Activated CD8-positive, alpha-beta T cell treated with anti-CD3 and anti-CD28 coated beads for 36 hours (primary cell): Measurements from ENCODE around the gene DDX50. TPM values are rescaled to one million over a fixed set of nuclear protein-coding genes. Genes with fewer than 3 reads are reported as not detected.
"Not testable (repeated sequence)": the region's sequence is repeated elsewhere in the genome, so short reads cannot be mapped to it uniquely, and the experiment has no call there.

Experiments used
- ATAC-seq: fragments of 200-7000 bp; cut with Tn5 transposase; one replicate; pipeline ENCODE4 v1.10.0; 2021; ENCODE audit warnings: mild to moderate bottlenecking, moderate library complexity
- CTCF ChIA-PET: fragments of 350-600 bp; sonication (Branson Sonifier 250); formaldehyde crosslinking; loops from one replicate; lab custom pipeline; 2021; ENCODE audit warnings: antibody characterized with exemption; lab: Charles Lee
- POLR2A ChIA-PET: fragments of 350-600 bp; sonication (Branson Sonifier 250); formaldehyde crosslinking; loops from one replicate; lab custom pipeline; 2021; ENCODE audit warnings: antibody characterized with exemption; lab: Charles Lee
- DNase-seq: peaks from one replicate; pipeline ENCODE4 v3.0.0-alpha.2; 2020
- H3K27ac Mint-ChIP-seq: one replicate; pipeline ENCODE4 v1.8.0; 2021; ENCODE audit warnings: mild to moderate bottlenecking, mixed read lengths
- H3K27me3 Mint-ChIP-seq: one replicate; pipeline ENCODE4 v1.8.0; 2021; ENCODE audit warnings: mixed read lengths
- H3K36me3 Mint-ChIP-seq: one replicate; pipeline ENCODE4 v1.8.0; 2021; ENCODE audit warnings: low read depth, mixed read lengths
- H3K4me1 Mint-ChIP-seq: one replicate; pipeline ENCODE4 v1.8.0; 2021; ENCODE audit warnings: low read depth, mixed read lengths
- H3K4me3 Mint-ChIP-seq: one replicate; pipeline ENCODE4 v1.8.0; 2021; ENCODE audit warnings: mild to moderate bottlenecking, moderate library complexity, mixed read lengths
- H3K9me3 Mint-ChIP-seq: one replicate; pipeline ENCODE4 v1.8.0; 2021; ENCODE audit warnings: mixed read lengths
- CTCF ChIP-seq: fragments of 200-600 bp; IDR thresholded peaks from one replicate; pipeline ENCODE4 v1.8.0; 2022; ENCODE audit warnings: antibody characterized with exemption, mild to moderate bottlenecking
- intact Hi-C: fragments of 100-400 bp; cut with micrococcal nuclease; formaldehyde crosslinking; loops from one replicate; pipeline ENCODE4 v1.10.0; 2022
- total RNA-seq, 2 experiments: library from RNA; stranded (reverse); gene quantifications; one replicate each; pipeline ENCODE4 v1.2.3, GENCODE V29; 2021

DDX50 gene
- total RNA-seq, 2 experiments from 2014 or later, result 102 to 105 TPM

GRCh38 chr10:68963151-68963550 is 62.0 kb downstream of the DDX50 start:
- DNase-seq (no peak), ATAC-seq (no peak)
- Mint-ChIP-seq H3K9me3 (no peaks in the 10 kb centered on the region), H3K27ac (no peak overlapping the region), H3K36me3 (peaks cover 75% of the 10 kb centered on the region), H3K4me1 (peaks cover 37% of the 10 kb centered on the region), H3K4me3 (no peak overlapping the region), H3K27me3 (no peaks in the 10 kb centered on the region)
- intact Hi-C loops, result no loop called here
- ChIA-PET POLR2A (interaction anchor here (1.0 to 2.4 kb wide), 4 partner anchors 10 to 62 kb away, joined by 3 to 5 read pairs (median 4); partner anchors contain the start of gene DDX50), CTCF (interaction anchor here (0.9 kb wide), 1 partner anchor 131 kb away, joined by 4 read pairs; no protein-coding TSS in a partner anchor)
- no peak for TF ChIP-seq CTCF

GRCh38 chr10:68973975-68974374 is 72.9 kb downstream of the DDX50 start:
- ChIA-PET CTCF (no interaction called here), POLR2A (interaction anchor here (0.7 to 8.7 kb wide), 6 partner anchors 9 to 65 kb away, joined by 3 to 105 read pairs (median 4); partner anchors contain the start of gene DDX21)
- no peak for TF ChIP-seq CTCF
- H3K27ac Mint-ChIP-seq, result no peak overlapping the region
- peaks cover 68% of the 10 kb centered on the region for H3K36me3 Mint-ChIP-seq
- H3K9me3 Mint-ChIP-seq, result no peaks in the 10 kb centered on the region
- intact Hi-C loops, result no loop called here
- H3K4me1 Mint-ChIP-seq, result peaks cover 6% of the 10 kb centered on the region
- H3K27me3 Mint-ChIP-seq, result no peaks in the 10 kb centered on the region
- no peak overlapping the region for H3K4me3 Mint-ChIP-seq
- DNase-seq, result no peak
- ATAC-seq, result no peak

- H3K9me3 Mint-ChIP-seq, H3K27ac Mint-ChIP-seq, ATAC-seq, H3K4me3 Mint-ChIP-seq, intact Hi-C loops, DNase-seq, H3K27me3 Mint-ChIP-seq, H3K4me1 Mint-ChIP-seq: not testable (repeated sequence)
- H3K36me3 Mint-ChIP-seq, result peaks cover 68% of the 10 kb centered on the region
- POLR2A ChIA-PET, result interaction anchor here (0.7 to 8.7 kb wide), 2 partner anchors 18 to 34 kb away, joined by 3 to 105 read pairs; partner anchors contain the start of gene DDX21
- CTCF ChIA-PET, result interaction anchor here (1.0 kb wide), 1 partner anchor 16 kb away, joined by 4 read pairs; no protein-coding TSS in a partner anchor
These were observed 74.9 kb downstream of the DDX50 start for GRCh38 chr10:68975936-68976473.

- ChIA-PET POLR2A (interaction anchor here (0.6 to 1.9 kb wide), 7 partner anchors 9 to 201 kb away, joined by 3 to 7 read pairs (median 3); partner anchors contain the start of gene SUPV3L1), CTCF (interaction anchor here (0.7 to 1.7 kb wide), 2 partner anchors 8 to 24 kb away, joined by 3 to 7 read pairs; partner anchors contain the start of gene DDX21)
- H3K27ac Mint-ChIP-seq, H3K4me1 Mint-ChIP-seq, intact Hi-C loops, H3K27me3 Mint-ChIP-seq, DNase-seq, ATAC-seq, H3K9me3 Mint-ChIP-seq, H3K4me3 Mint-ChIP-seq: not testable (repeated sequence)
- H3K36me3 Mint-ChIP-seq, result peaks cover 59% of the 10 kb centered on the region
These were observed 78.6 kb downstream of the DDX50 start for GRCh38 chr10:68979738-68980137.

GRCh38 chr10:68981074-68981473 is 80.0 kb downstream of the DDX50 start:
- no peaks in the 10 kb centered on the region for H3K9me3 Mint-ChIP-seq
- no peak overlapping the region for H3K4me3 Mint-ChIP-seq
- intact Hi-C loops, result no loop called here
- H3K4me1 Mint-ChIP-seq, result peaks cover 3% of the 10 kb centered on the region
- no peaks in the 10 kb centered on the region for H3K27me3 Mint-ChIP-seq
- H3K36me3 Mint-ChIP-seq, result peaks cover 57% of the 10 kb centered on the region
- no peak overlapping the region for H3K27ac Mint-ChIP-seq
- DNase-seq (no peak), ATAC-seq (peak; percentile 42)
- TF ChIP-seq CTCF, result no peak
- ChIA-PET CTCF (interaction anchor here (0.9 to 1.6 kb wide), 9 partner anchors 9 to 154 kb away, joined by 3 to 7 read pairs (median 3); partner anchors contain the start of genes DDX21 and STOX1), POLR2A (interaction anchor here (0.6 to 1.6 kb wide), 5 partner anchors 13 to 215 kb away, joined by 3 to 10 read pairs (median 3); partner anchors contain the start of gene DDX21)

- H3K36me3 Mint-ChIP-seq, result peaks cover 54% of the 10 kb centered on the region
- TF ChIP-seq CTCF, result no peak
- CTCF ChIA-PET, result no interaction called here
- H3K27ac Mint-ChIP-seq, result no peak overlapping the region
- intact Hi-C loops, result no loop called here
- DNase-seq (no peak), ATAC-seq (no peak)
- peaks cover 6% of the 10 kb centered on the region for H3K4me1 Mint-ChIP-seq
- POLR2A ChIA-PET, result interaction anchor here (1.1 to 3.0 kb wide), 3 partner anchors 8 to 12 kb away, joined by 3 to 18 read pairs (median 3); no protein-coding TSS in a partner anchor
- no peak overlapping the region for H3K4me3 Mint-ChIP-seq
- H3K9me3 Mint-ChIP-seq, result no peaks in the 10 kb centered on the region
- H3K27me3 Mint-ChIP-seq, result no peaks in the 10 kb centered on the region
These were observed 81.3 kb downstream of the DDX50 start for GRCh38 chr10:68982389-68982788.
